ENCODE data around the gene NLGN2. TPM values are rescaled to one million over a fixed set of nuclear protein-coding genes. Genes with fewer than 3 reads are reported as not detected.
A peak's percentile ranks its signal among the peaks of the same experiment; 100 is the strongest.

The NLGN2 gene
- total RNA-seq, 6 experiments from 2014 or later: 1.3 to 5.3 (median 3.0) TPM

DNA sequence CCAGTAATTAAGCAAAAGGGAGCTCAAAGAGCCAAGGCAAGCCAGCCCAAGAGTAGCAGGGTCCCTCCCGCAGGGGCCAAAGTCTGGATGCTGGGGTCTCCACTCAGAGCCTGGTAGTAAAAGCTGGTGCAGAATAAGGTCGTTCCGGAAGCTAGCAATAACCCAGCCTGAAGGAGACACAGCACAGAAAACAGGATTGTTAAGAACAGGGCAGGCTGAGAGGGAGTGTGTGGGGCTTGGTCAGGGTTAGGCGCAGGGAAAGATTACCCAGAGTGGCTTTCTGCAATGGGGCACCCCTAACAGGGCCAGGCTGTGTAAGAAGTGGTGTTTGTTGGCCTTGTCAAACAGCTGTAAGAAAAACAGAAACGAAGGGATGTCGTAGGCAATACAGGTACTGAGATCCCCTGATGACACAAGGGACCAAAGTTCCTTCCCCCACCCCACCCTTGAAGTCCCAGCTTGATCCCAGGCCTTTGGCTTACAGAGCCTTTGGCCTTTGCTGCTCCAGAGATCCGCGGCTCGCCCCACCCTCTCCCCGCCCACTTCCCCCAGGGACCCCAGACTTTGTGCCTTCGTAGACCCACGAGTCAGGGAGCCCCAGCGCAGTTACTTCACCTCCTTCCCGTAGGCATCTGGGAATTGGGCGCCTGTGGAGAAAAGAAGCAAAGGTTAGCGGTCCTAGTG is 4.5 kb upstream of the NLGN2 start:
- H3K9me3 ChIP-seq: no peaks in the 10 kb centered on the region
- WGBS (ENCODE audit: insufficient coverage, low coverage, low lambda C conversion rate, missing lambda C conversion rate): 15% methylated on average over 10 of the region's 16 CpGs
- no peaks in the 10 kb centered on the region for H3K27me3 ChIP-seq
- H3K27ac ChIP-seq: peak overlapping the region; percentile 86 to 87 (median 87)
- peaks cover 0 to 10% (median 3%) of the 10 kb centered on the region in 4 donors for H3K4me1 ChIP-seq
- TF ChIP-seq, protein P1, sequence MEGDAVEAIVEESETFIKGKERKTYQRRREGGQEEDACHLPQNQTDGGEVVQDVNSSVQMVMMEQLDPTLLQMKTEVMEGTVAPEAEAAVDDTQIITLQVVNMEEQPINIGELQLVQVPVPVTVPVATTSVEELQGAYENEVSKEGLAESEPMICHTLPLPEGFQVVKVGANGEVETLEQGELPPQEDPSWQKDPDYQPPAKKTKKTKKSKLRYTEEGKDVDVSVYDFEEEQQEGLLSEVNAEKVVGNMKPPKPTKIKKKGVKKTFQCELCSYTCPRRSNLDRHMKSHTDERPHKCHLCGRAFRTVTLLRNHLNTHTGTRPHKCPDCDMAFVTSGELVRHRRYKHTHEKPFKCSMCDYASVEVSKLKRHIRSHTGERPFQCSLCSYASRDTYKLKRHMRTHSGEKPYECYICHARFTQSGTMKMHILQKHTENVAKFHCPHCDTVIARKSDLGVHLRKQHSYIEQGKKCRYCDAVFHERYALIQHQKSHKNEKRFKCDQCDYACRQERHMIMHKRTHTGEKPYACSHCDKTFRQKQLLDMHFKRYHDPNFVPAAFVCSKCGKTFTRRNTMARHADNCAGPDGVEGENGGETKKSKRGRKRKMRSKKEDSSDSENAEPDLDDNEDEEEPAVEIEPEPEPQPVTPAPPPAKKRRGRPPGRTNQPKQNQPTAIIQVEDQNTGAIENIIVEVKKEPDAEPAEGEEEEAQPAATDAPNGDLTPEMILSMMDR (IDR thresholded peaks at IDR 0.05): no peak
- no peak for TF ChIP-seq POLR2A (IDR thresholded peaks at IDR 0.05)
- H3K36me3 ChIP-seq: no peaks in the 10 kb centered on the region
- peak; percentile 59 to 83 (median 80) for DNase-seq
- intact Hi-C loops (cut with DNase I): no loop called here
- peak overlapping the region; percentile 63 to 81 (median 74) for H3K4me3 ChIP-seq
- peak; percentile 33 to 48 (median 38) for ATAC-seq

- 2% methylated on average over 13 of the region's 13 CpGs for WGBS (ENCODE audit: insufficient coverage, low coverage, low lambda C conversion rate, missing lambda C conversion rate)
- no peaks in the 10 kb centered on the region for H3K36me3 ChIP-seq
- DNase-seq: no peak
- intact Hi-C loops (cut with DNase I): no loop called here
- no peaks in the 10 kb centered on the region for H3K27me3 ChIP-seq
- peaks cover 0 to 10% (median 3%) of the 10 kb centered on the region in 4 donors for H3K4me1 ChIP-seq
- no peak for TF ChIP-seq POLR2A (IDR thresholded peaks at IDR 0.05)
- TF ChIP-seq, protein P1 (IDR thresholded peaks at IDR 0.05): no peak
- no peaks in the 10 kb centered on the region for H3K9me3 ChIP-seq
- ATAC-seq: peak; percentile 47 to 65 (median 60)
- H3K27ac ChIP-seq: peak overlapping the region; percentile 86 to 87 (median 87)
- peak overlapping the region; percentile 63 to 81 (median 74) for H3K4me3 ChIP-seq
Measured at GRCh38 chr17:7403727-7403976, 4.0 kb upstream of the NLGN2 start.

- WGBS (ENCODE audit: insufficient coverage, low coverage, low lambda C conversion rate, missing lambda C conversion rate): under 1% methylated on average over 30 of the region's 49 CpGs
- Histone ChIP-seq H3K27ac (peak within 1 kb of the TSS; percentile 86 to 87 (median 87)), H3K4me1 (peaks cover 0 to 10% (median 3%) of the 10 kb centered on the region in 4 donors), H3K9me3 (no peaks in the 10 kb centered on the region), H3K36me3 (no peaks in the 10 kb centered on the region), H3K27me3 (no peaks in the 10 kb centered on the region), H3K4me3 (peak within 1 kb of the TSS; percentile 63 to 81 (median 74))
- TF ChIP-seq, protein P1 (IDR thresholded peaks at IDR 0.05): no peak
- peak; percentile 98 for TF ChIP-seq POLR2A (IDR thresholded peaks at IDR 0.05)
- ATAC-seq (peak; percentile 86 to 94 (median 90)), DNase-seq (peak; percentile 98 to 99 (median 99))
- intact Hi-C loops (cut with DNase I): no loop called here
Measured at GRCh38 chr17:7403977-7404736, 3.5 kb upstream of the NLGN2 start, which contains the start of gene TMEM256. TMEM256 (minus strand) TSS chr17:7404097; CDS start chr17:7404084, 13 bp downstream.

GRCh38 chr17:7404737-7405349 is 2.8 kb upstream of the NLGN2 start:
- WGBS (ENCODE audit: insufficient coverage, low coverage, low lambda C conversion rate, missing lambda C conversion rate): 8% methylated on average over 10 of the region's 65 CpGs
- peaks cover 0 to 10% (median 3%) of the 10 kb centered on the region in 4 donors for H3K4me1 ChIP-seq

More at GRCh38 chr17:7404737-7405349, 2.8 kb upstream of the NLGN2 start:
- intact Hi-C loops (cut with DNase I): no loop called here
- peak overlapping the region; percentile 45 to 81 (median 74) for H3K4me3 ChIP-seq
- peak overlapping the region in 1 of 3 donors; percentile 17 for H3K27ac ChIP-seq
- ATAC-seq (peak; percentile 5 to 23 (median 15)), DNase-seq (peak; percentile 64 to 74 (median 72))
- no peaks in the 10 kb centered on the region for H3K9me3 ChIP-seq
- TF ChIP-seq, protein P1 (IDR thresholded peaks at IDR 0.05): no peak
- peak; percentile 41 for TF ChIP-seq POLR2A (IDR thresholded peaks at IDR 0.05)
- no peaks in the 10 kb centered on the region for H3K27me3 ChIP-seq
- H3K36me3 ChIP-seq: no peaks in the 10 kb centered on the region
